Measurements from ENCODE around the gene STKLD1. TPM values are rescaled to one million over a fixed set of nuclear protein-coding genes. Genes with fewer than 3 reads are reported as not detected.
"Not testable (repeated sequence)": the region's sequence is repeated elsewhere in the genome, so short reads cannot be mapped to it uniquely, and the experiment has no call there.

Gene STKLD1
- 0.49 TPM for total RNA-seq

GRCh38 chr9:133375724-133376654, at the start of gene STKLD1, which contains the start of gene SURF4:
Gene STKLD1 (plus strand): TSS chr9:133376366. CDS start chr9:133376474, 108 bp downstream.
Gene SURF4 (minus strand): TSS chr9:133376060. CDS start chr9:133375969, 91 bp downstream.
- DNase-seq = peak; percentile 94

GRCh38 chr9:133327021-133327420, 49.1 kb upstream of the STKLD1 start:
- not testable (repeated sequence) for DNase-seq

GRCh38 chr9:133327834-133328484, 48.2 kb upstream of the STKLD1 start:
- no peak for DNase-seq

GRCh38 chr9:133329306-133330156, 46.6 kb upstream of the STKLD1 start:
- DNase-seq = not testable (repeated sequence)

GRCh38 chr9:133331221-133331620, 44.9 kb upstream of the STKLD1 start:
- no peak for DNase-seq

GRCh38 chr9:133331641-133332380, 44.4 kb upstream of the STKLD1 start:
- DNase-seq = no peak

- DNase-seq = no peak
These were observed 43.8 kb upstream of the STKLD1 start for GRCh38 chr9:133332381-133332730.

- DNase-seq = no peak
These were observed 43.2 kb upstream of the STKLD1 start for GRCh38 chr9:133333011-133333410.

- no peak for DNase-seq
These were observed 42.6 kb upstream of the STKLD1 start for GRCh38 chr9:133333566-133333965.

- no peak for DNase-seq
These were observed 42.0 kb upstream of the STKLD1 start for GRCh38 chr9:133334161-133334560.

GRCh38 chr9:133334888-133335287, 41.3 kb upstream of the STKLD1 start:
- DNase-seq = not testable (repeated sequence)

GRCh38 chr9:133335924-133336811, 40.0 kb upstream of the STKLD1 start, which contains the start of gene SURF6:
Gene SURF6 (minus strand): TSS chr9:133336188. CDS start chr9:133336132, 56 bp downstream.
- peak; percentile 88 for DNase-seq

- DNase-seq = no peak
These were observed 36.5 kb upstream of the STKLD1 start for GRCh38 chr9:133339641-133340040.

GRCh38 chr9:133340256-133340655, 35.9 kb upstream of the STKLD1 start:
- DNase-seq = no peak

- no peak for DNase-seq
These were observed 35.2 kb upstream of the STKLD1 start for GRCh38 chr9:133340916-133341315.

GRCh38 chr9:133341369-133342068, 34.6 kb upstream of the STKLD1 start:
- no peak for DNase-seq

- DNase-seq = no peak
These were observed 34.1 kb upstream of the STKLD1 start for GRCh38 chr9:133342069-133342406.

GRCh38 chr9:133342570-133342969, 33.6 kb upstream of the STKLD1 start:
- DNase-seq = no peak

GRCh38 chr9:133344071-133344470, 32.1 kb upstream of the STKLD1 start:
- no peak for DNase-seq

GRCh38 chr9:133344979-133345378, 31.2 kb upstream of the STKLD1 start:
- no peak for DNase-seq

Measured in skin of body (tissue), 2 donors.